WI38 (cell line): ENCODE data around the gene HNRNPA3.
A peak's percentile ranks its signal among the peaks of the same experiment; 100 is the strongest.
"Not testable (repeated sequence)": the region's sequence is repeated elsewhere in the genome, so short reads cannot be mapped to it uniquely, and the experiment has no call there.

ENCODE experiments used
- H3K4me3 ChIP-seq: 2 replicates; pipeline ENCODE4 v1.5.1; 2011; ENCODE audit warnings: low read depth, mild to moderate bottlenecking, control low read depth, low read length
- CTCF ChIP-seq: IDR thresholded peaks from 2 replicates; pipeline ENCODE4 v1.5.1; 2012; ENCODE audit warnings: low read depth, mild to moderate bottlenecking, control low read depth, low read length

The HNRNPA3 gene

GRCh38 chr2:177192788-177193187 lies 19.8 kb upstream of the HNRNPA3 start:
- H3K4me3 ChIP-seq: no peak overlapping the region
- TF ChIP-seq CTCF: no peak

- H3K4me3 ChIP-seq: no peak overlapping the region
- no peak for TF ChIP-seq CTCF
Observed at GRCh38 chr2:177193240-177193639, 19.4 kb upstream of the HNRNPA3 start.

GRCh38 chr2:177195194-177195593 lies 17.4 kb upstream of the HNRNPA3 start:
- TF ChIP-seq CTCF: no peak

GRCh38 chr2:177200419-177200818 lies 12.2 kb upstream of the HNRNPA3 start:
- not testable (repeated sequence) for H3K4me3 ChIP-seq

More at GRCh38 chr2:177195194-177195593, 17.4 kb upstream of the HNRNPA3 start:
- no peak overlapping the region for H3K4me3 ChIP-seq

DNA sequence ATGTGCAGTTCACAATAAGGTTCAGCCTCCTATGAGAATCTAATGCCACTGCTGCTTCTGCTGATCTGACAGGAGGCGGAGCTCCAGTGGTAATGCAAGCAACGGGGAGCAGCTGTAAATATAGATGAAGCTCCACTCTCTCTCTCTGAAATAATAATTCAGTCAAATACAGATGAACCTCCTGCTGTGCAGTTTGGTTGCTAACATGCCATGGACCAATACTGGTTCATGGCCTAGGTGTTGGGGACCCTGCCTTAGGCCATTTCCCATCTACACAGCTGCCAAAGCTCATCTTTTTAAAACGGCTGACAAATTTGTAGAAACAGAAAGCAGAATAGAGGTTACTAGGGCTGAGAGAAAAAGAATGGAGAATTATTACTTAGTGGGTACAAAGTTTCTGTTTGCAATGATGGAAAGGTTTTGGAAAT lies 10.7 kb upstream of the HNRNPA3 start:
- no peak for TF ChIP-seq CTCF
- H3K4me3 ChIP-seq: no peak overlapping the region

- TF ChIP-seq CTCF: no peak
- H3K4me3 ChIP-seq: no peak overlapping the region
Observed at GRCh38 chr2:177204417-177204816, 8.2 kb upstream of the HNRNPA3 start.

- no peak for TF ChIP-seq CTCF
- H3K4me3 ChIP-seq: no peak overlapping the region
Observed at GRCh38 chr2:177207101-177207500, 5.5 kb upstream of the HNRNPA3 start.

- TF ChIP-seq CTCF: no peak
- peak overlapping the region; percentile 74 for H3K4me3 ChIP-seq
Observed at GRCh38 chr2:177211169-177211568, 1.4 kb upstream of the HNRNPA3 start.
